CD4-positive, alpha-beta T cell treated with Interleukin-17A for 1 hour (primary cell): ENCODE results near the gene RPP25L.
A peak's percentile ranks its signal among the peaks of the same experiment; 100 is the strongest.

Experiments
- DNase-seq: peaks from one replicate; pipeline ENCODE4 v3.0.0-alpha.2; 2020

RPP25L gene

GRCh38 chr9:34637356-34638137 is 25.6 kb upstream of the RPP25L start, which contains the start of gene SIGMAR1:
SIGMAR1 (minus strand) TSS chr9:34637787; CDS start chr9:34637697, 90 bp downstream.
- DNase-seq, result peak; percentile 96

GRCh38 chr9:34636791-34637355 is 25.0 kb upstream of the RPP25L start:
- peak; percentile 11 for DNase-seq

- no peak for DNase-seq
These were observed 23.7 kb upstream of the RPP25L start for GRCh38 chr9:34635556-34635955.

- no peak for DNase-seq
These were observed 22.8 kb upstream of the RPP25L start for GRCh38 chr9:34634551-34635248.

- DNase-seq, result peak; percentile 84
These were observed 22.1 kb upstream of the RPP25L start for GRCh38 chr9:34633851-34634550.

GRCh38 chr9:34633166-34633565 is 21.3 kb upstream of the RPP25L start:
- no peak for DNase-seq

- DNase-seq, result no peak
These were observed 18.7 kb upstream of the RPP25L start for GRCh38 chr9:34630402-34631154.

- DNase-seq, result no peak
These were observed 17.6 kb upstream of the RPP25L start for GRCh38 chr9:34629491-34629808.

- peak; percentile 42 for DNase-seq
These were observed 17.0 kb upstream of the RPP25L start, which contains the start of gene ARID3C for GRCh38 chr9:34628656-34629490. ARID3C (minus strand) TSS chr9:34629066; CDS start chr9:34628014, 1,052 bp downstream.

GRCh38 chr9:34627716-34628655 is 16.1 kb upstream of the RPP25L start:
- no peak for DNase-seq

- DNase-seq, result no peak
These were observed 13.2 kb upstream of the RPP25L start for GRCh38 chr9:34625186-34625486.

GRCh38 chr9:34624475-34625185 is 12.7 kb upstream of the RPP25L start:
- no peak for DNase-seq

- DNase-seq, result no peak
These were observed 11.7 kb upstream of the RPP25L start for GRCh38 chr9:34623374-34624235.

- peak; percentile 96 for DNase-seq
These were observed 8.4 kb upstream of the RPP25L start, which contains the start of gene DCTN3 for GRCh38 chr9:34620061-34620994. DCTN3 (minus strand) TSS chr9:34620495; CDS start chr9:34620464, 31 bp downstream.

GRCh38 chr9:34615132-34615531 is 3.2 kb upstream of the RPP25L start:
- no peak for DNase-seq

GRCh38 chr9:34612788-34613390 is 992 bp upstream of the RPP25L start:
- peak; percentile 77 for DNase-seq

GRCh38 chr9:34611251-34611810 is 566 bp downstream of the RPP25L start:
- DNase-seq, result no peak
